Skeletal muscle tissue (tissue), 4 donors: ENCODE data around the gene TYK2. TPM values are rescaled to one million over a fixed set of nuclear protein-coding genes. Genes with fewer than 3 reads are reported as not detected.
A peak's percentile ranks its signal among the peaks of the same experiment; 100 is the strongest.

Experiments used
- H3K27ac ChIP-seq: one replicate; pipeline ENCODE4 v1.7.0; 2013; ENCODE audit warnings: mild to moderate bottlenecking, low read depth, low read length, inconsistent platforms
- H3K27me3 ChIP-seq, 3 donors: one replicate each; pipeline ENCODE4 v1.7.0; 2013; ENCODE audit warnings: low read length in 3 of 3; ENCODE audit not compliant: control insufficient read depth in 3 of 3, insufficient read depth in 3 of 3
- H3K36me3 ChIP-seq, 3 donors: one replicate each; pipeline ENCODE4 v1.7.0; 2013; ENCODE audit warnings: low read length in 3 of 3; ENCODE audit not compliant: control insufficient read depth in 3 of 3, insufficient read depth in 3 of 3
- H3K4me1 ChIP-seq, 3 donors: one replicate each; pipeline ENCODE4 v1.7.0; 2013; ENCODE audit warnings: low read length in 3 of 3, mild to moderate bottlenecking in 3 of 3; ENCODE audit not compliant: control insufficient read depth in 3 of 3, insufficient read depth in 3 of 3
- H3K4me3 ChIP-seq, 3 donors: one replicate each; pipeline ENCODE4 v1.7.0; 2013; ENCODE audit warnings: low read length in 3 of 3
- H3K9ac ChIP-seq, 3 donors: one replicate each; pipeline ENCODE4 v1.7.0; 2013; ENCODE audit warnings: low read length in 3 of 3, mild to moderate bottlenecking in 3 of 3, moderate library complexity in 2 of 3, low read depth in 1 of 3
- H3K9me3 ChIP-seq, 3 donors: one replicate each; pipeline ENCODE4 v1.7.0; 2013; ENCODE audit warnings: low read length in 3 of 3; ENCODE audit not compliant: control insufficient read depth in 3 of 3
- total RNA-seq: library from RNA; depleted of rRNA; stranded (reverse); fragments of >200 nt; gene quantifications from one replicate; pipeline ENCODE4 v1.2.3, GENCODE V29; 2014
- donor health status: Osteomylitis.

TYK2 gene
- total RNA-seq, 1 donor from 2014 or later, result 38.1 TPM

DNA sequence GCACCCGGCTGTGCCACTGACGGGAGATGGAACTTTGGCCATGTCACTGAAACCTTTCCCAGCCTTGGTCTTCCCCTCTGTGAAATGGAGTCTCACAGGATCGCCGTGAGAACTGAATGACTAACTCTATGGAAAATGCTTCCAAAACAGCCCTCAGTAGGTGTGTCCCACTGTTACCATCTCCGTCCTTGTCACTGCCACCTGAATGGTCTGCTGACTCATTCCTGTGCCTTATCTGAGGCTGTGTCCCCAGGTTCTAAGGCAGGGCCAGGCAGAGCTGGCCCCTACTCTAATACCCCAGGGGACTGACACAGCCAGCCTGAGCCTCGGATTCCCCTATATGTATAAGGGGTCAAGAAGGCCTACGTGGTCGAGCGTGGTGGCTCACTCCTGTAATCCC is 18.4 kb upstream of the TYK2 start:
- Histone ChIP-seq H3K9me3 (no peaks in the 10 kb centered on the region), H3K36me3 (peaks cover 9 to 22% (median 20%) of the 10 kb centered on the region in 3 donors), H3K27ac (peak overlapping the region; percentile 70), H3K27me3 (no peaks in the 10 kb centered on the region), H3K4me1 (peaks cover 48 to 61% (median 50%) of the 10 kb centered on the region in 3 donors), H3K9ac (peak overlapping the region in 1 of 3 donors; percentile 45), H3K4me3 (no peak overlapping the region)

DNA sequence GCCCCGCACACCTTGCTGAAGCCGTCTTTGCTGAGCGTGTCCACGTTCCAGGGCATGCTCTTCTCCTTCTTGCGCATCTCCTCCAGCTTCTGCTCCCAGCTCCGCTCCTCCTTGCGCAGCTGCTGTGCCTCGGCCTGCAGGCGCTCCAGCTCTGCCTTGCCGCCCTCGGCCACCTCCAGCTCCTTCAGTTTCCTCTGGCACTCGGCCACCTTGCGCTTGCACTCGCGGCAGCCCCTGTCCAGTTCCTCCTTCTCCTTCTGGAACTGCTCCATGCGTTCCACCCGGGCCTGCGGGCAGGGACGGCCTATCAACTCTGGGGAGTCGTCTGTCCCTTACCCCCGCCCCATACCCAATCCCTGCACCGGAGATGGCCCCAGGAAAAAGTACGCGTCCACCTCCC is 15.5 kb upstream of the TYK2 start:
- Histone ChIP-seq H3K27ac (no peak overlapping the region), H3K36me3 (peaks cover 27 to 40% (median 40%) of the 10 kb centered on the region in 3 donors), H3K9me3 (no peaks in the 10 kb centered on the region), H3K4me1 (peaks cover 28 to 35% (median 28%) of the 10 kb centered on the region in 3 donors), H3K27me3 (no peaks in the 10 kb centered on the region), H3K4me3 (no peak overlapping the region), H3K9ac (no peak overlapping the region)

DNA sequence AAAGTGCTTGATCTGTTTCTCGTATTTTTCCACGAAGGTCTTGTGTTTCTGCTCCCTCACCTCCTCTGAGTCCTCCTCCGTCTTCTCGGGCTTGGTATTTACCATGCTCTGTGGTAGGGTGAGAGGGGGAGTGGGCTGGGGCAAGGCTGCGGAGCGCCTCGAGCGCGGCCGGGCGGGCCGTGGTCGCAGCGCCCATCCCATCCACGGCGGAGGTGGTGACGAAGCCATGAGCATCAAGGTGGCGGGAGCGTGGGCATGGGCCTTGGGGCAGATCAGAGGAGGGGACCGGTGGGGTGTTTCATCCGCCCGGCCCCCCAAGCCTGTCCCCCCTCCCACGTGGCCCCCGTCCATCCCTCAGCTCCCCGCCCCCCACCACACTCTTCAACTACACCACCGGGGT is 15.1 kb upstream of the TYK2 start:
- Histone ChIP-seq H3K27ac (no peak overlapping the region), H3K36me3 (peaks cover 29 to 43% (median 43%) of the 10 kb centered on the region in 3 donors), H3K4me3 (no peak overlapping the region), H3K4me1 (peaks cover 23 to 30% (median 23%) of the 10 kb centered on the region in 3 donors), H3K27me3 (no peaks in the 10 kb centered on the region), H3K9me3 (no peaks in the 10 kb centered on the region), H3K9ac (no peak overlapping the region)

DNA sequence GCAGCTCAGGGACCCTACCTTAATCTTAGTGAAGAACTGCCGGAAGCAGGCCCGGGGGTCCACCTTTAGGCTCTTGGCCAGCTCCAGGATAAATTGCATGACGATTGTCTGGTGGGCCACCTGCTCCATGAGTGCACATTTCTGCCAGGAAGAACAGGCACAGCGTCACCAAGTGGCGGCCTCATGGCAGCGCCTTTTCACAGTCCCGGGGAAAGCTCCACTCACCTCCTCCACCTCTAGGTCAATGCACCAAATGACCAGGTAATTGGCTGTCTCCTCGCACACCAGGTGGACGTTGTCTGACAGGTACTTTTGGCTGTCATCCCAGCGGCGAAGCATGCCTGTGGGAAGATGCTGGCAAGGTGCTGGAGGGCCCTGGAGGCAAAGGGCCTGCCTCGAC is 14.6 kb upstream of the TYK2 start:
- Histone ChIP-seq H3K4me1 (peaks cover 19 to 25% (median 19%) of the 10 kb centered on the region in 3 donors), H3K4me3 (no peak overlapping the region), H3K27me3 (no peaks in the 10 kb centered on the region), H3K9ac (no peak overlapping the region), H3K36me3 (peaks cover 29 to 43% (median 43%) of the 10 kb centered on the region in 3 donors), H3K9me3 (no peaks in the 10 kb centered on the region), H3K27ac (no peak overlapping the region)

DNA sequence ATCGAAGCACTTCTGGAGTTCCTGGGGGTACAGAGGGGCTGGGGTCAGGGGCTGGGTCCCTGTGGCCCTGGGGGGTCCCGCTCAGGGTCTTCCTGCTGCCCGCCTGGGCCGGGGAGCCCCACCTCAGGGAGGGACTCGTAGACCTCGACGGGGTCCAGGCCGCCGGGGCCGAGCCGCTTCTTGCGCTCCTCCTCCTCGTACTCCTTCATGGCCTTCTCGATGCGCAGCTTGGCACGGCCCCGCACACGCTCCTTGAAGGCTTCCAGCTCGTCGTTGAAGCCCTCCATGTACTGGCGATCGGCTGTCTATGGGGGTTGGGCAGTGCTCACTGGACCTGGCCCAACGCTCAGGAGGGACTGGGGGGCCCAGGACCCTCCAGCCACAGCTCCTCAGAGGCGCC is 12.8 kb upstream of the TYK2 start:
- Histone ChIP-seq H3K4me3 (no peak overlapping the region), H3K4me1 (peaks cover 7 to 13% (median 10%) of the 10 kb centered on the region in 3 donors), H3K9me3 (no peaks in the 10 kb centered on the region), H3K27ac (no peak overlapping the region), H3K9ac (no peak overlapping the region), H3K27me3 (no peaks in the 10 kb centered on the region), H3K36me3 (peaks cover 29 to 39% (median 38%) of the 10 kb centered on the region in 3 donors)

DNA sequence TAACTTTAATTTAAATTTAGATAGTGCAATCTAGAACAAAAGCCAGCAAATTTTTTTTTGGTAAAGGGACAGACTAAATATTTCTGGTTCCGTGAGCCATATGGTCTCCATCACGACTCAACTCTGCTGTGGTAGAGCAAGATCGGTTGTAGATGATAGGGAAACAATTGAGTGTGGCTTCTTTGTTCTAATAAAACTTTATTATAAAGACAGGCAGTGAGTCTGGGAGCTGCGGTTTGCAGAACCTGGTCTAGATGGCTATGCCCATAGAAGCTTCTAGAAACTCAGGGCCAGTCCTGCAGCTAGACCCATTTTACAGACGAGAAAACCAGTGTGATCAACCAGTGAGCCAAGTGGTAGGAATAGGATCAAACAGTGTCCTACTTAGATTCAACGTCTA is 11.7 kb upstream of the TYK2 start:
- Histone ChIP-seq H3K4me1 (peaks cover 0 to 7% (median 5%) of the 10 kb centered on the region in 3 donors), H3K36me3 (peaks cover 29 to 38% (median 35%) of the 10 kb centered on the region in 3 donors), H3K4me3 (no peak overlapping the region)

DNA sequence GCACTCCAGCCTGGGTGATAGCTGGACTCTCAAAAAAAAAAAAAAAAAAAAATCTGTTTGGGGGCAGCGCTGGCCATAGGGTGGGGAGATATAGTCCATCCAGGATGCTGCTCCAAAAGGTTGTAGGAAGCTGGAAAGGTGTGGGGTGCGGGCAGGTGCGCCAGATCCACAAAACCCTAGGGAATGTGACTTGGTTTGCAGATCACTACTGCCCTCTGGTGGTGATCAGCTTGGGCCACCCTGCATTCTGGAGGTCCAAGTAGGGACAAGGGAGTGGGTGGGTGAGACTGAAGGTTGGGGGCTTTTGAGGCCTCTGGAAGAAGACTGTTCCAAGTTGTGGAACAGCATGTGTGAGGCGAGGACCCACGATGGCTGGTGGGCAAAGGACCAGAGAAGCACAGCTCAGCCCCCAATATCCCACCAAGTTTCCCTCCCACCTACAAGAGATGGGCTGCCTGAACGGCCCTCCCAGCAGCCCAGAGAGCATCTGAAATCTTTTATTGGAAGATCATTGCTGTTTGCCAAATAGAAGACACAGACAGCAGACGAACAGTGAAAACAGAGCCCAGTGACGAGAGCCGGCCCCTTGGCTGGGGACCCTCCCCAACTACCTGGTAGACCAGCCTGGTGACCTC is 10.4 kb upstream of the TYK2 start:
- no peak overlapping the region for H3K27ac ChIP-seq
- H3K36me3 ChIP-seq, result peaks cover 29 to 35% (median 32%) of the 10 kb centered on the region in 3 donors

More for the DNA sequence above, 11.7 kb upstream of the TYK2 start:
- Histone ChIP-seq H3K27me3 (no peaks in the 10 kb centered on the region), H3K9ac (no peak overlapping the region), H3K9me3 (no peaks in the 10 kb centered on the region), H3K27ac (no peak overlapping the region)

DNA sequence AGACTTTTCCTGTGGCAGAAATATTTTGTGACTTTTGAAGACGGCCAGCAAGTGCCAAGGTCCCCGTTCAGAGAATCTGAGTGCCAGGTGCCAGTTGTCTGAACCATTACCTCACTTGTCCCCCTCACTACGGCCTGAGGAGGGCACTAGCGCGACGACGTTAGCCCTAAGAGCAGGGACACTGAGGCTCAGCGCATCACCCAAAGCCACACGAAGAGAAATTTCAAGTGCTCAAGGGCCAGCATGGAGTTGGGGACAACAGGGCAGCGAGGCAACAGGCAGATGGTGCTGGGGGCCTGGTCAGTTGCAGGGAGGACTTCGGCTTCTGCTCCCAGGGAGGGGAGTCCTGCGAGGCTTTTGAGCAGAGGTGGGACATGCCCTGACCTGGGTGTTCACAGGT is 9.5 kb upstream of the TYK2 start:
- H3K36me3 ChIP-seq, result peaks cover 23 to 28% (median 25%) of the 10 kb centered on the region in 3 donors
- H3K4me1 ChIP-seq, result peaks cover 0 to 7% (median 5%) of the 10 kb centered on the region in 3 donors
- no peaks in the 10 kb centered on the region for H3K9me3 ChIP-seq
- peak overlapping the region in 1 of 3 donors; percentile 45 for H3K9ac ChIP-seq
- H3K4me3 ChIP-seq, result no peak overlapping the region
- H3K27ac ChIP-seq, result no peak overlapping the region
- no peaks in the 10 kb centered on the region for H3K27me3 ChIP-seq

More for the DNA sequence above, 10.4 kb upstream of the TYK2 start:
- H3K27me3 ChIP-seq, result no peaks in the 10 kb centered on the region
- H3K4me1 ChIP-seq, result peaks cover 0 to 7% (median 5%) of the 10 kb centered on the region in 3 donors
- no peak overlapping the region for H3K4me3 ChIP-seq
- H3K9me3 ChIP-seq, result no peaks in the 10 kb centered on the region
- no peak overlapping the region for H3K9ac ChIP-seq

DNA sequence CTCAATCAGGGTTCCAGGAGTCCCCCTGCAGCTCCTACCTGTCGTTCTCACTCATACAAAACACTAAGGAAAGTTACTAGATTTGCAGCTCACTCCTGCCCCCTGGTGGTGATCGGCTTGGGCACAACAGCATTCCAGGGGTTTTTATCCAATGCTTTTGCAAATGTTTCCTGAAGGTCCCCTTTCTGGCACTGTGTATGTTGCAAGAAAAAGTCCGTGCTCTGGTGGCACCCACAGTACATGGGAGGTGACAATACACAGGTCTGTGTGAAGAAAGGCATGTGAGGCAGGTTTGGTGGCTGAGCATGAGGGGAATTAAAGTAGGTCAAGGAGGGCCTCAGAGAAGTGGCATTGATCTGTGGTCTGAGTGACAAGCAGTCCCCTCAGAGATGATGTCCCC is 8.6 kb upstream of the TYK2 start:
- no peak overlapping the region for H3K4me3 ChIP-seq
- H3K4me1 ChIP-seq, result peaks cover 0 to 7% (median 5%) of the 10 kb centered on the region in 3 donors
- H3K27ac ChIP-seq, result no peak overlapping the region
- H3K9ac ChIP-seq, result peak overlapping the region in 1 of 3 donors; percentile 45
- H3K36me3 ChIP-seq, result peaks cover 20 to 23% (median 21%) of the 10 kb centered on the region in 3 donors
- H3K9me3 ChIP-seq, result no peaks in the 10 kb centered on the region
- H3K27me3 ChIP-seq, result no peaks in the 10 kb centered on the region

DNA sequence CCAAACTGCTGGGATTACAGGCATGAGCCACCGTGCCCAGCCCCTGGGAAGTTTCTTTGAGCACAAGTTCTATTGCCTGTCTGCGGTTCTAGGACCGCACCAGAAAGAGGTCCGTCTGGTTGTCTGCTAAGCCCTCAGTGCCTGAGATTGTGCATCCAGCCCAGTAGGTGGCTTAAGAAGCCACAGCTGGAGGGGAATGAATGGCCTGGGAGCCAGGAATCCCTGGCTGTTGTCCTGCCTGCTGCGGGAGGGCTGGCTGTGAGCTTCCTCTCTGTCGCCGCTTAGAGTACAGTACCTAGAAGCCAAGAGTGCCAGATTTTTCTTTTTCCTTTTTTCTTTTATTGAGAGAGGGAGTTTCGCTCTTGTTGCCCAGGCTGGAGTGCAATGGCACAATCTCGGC is 4.2 kb upstream of the TYK2 start:
- no peaks in the 10 kb centered on the region for H3K27me3 ChIP-seq
- H3K9me3 ChIP-seq, result no peaks in the 10 kb centered on the region
- H3K4me3 ChIP-seq, result no peak overlapping the region
- H3K9ac ChIP-seq, result no peak overlapping the region
- H3K36me3 ChIP-seq, result no peaks in the 10 kb centered on the region
- H3K4me1 ChIP-seq, result peaks cover 9 to 18% (median 15%) of the 10 kb centered on the region in 3 donors
- no peak overlapping the region for H3K27ac ChIP-seq
